Epithelial cell of prostate (primary cell): ENCODE results near the gene SLC47A2.
A peak's percentile ranks its signal among the peaks of the same experiment; 100 is the strongest.

Source experiments
- DNase-seq: peaks from one replicate; pipeline ENCODE4 v3.0.0-alpha.2; 2011; ENCODE audit warnings: low read depth, low spot score
- H3K27ac ChIP-seq: fragments of 450-650 bp; 2 replicates; pipeline ENCODE4 v1.5.1; 2017; ENCODE audit warnings: mild to moderate bottlenecking

The SLC47A2 gene

DNA sequence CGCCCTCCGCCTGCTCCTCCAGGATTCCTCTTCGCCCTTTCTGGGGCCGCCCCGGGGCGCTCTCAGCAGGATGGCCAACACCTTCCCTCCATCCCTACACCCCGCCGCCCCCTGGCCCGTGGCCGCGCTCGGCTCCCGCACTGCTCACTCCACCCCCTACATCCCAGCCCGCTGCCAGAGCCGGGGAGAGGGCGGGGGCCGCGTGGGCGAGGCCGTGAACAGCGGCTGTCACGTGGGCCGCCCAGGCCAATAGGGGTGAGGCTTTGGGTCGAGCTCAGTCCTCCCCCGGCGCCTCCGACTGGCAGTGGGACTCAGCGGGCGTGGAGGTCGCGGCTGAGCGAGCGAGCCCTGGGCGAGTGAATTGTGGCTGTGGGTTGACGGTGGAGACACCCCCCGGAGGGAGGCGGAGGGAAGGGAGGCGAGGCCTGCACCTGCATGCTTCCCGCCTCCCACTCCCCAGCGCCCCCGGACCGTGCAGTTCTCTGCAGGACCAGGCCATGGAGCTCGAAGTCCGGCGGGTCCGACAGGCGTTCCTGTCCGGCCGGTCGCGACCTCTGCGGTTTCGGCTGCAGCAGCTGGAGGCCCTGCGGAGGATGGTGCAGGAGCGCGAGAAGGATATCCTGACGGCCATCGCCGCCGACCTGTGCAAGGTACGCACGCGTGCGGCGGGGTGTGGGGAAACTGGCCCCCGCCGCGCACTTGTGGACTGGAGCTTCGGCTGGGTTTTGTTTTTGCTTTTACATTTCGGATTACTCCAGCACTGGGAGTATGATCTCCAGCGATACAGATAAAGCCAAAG lies 67.7 kb downstream of the SLC47A2 start, which contains the start of gene ALDH3A2:
Gene ALDH3A2 (plus strand): TSS at position 277 of the 799 bp plus-strand sequence. CDS start 221 bp downstream, at position 498.
- peak; percentile 52 for DNase-seq
- peak within 1 kb of the TSS; percentile 81 for H3K27ac ChIP-seq

- DNase-seq, result no peak
- H3K27ac ChIP-seq, result peak overlapping the region; percentile 81
Measured at GRCh38 chr17:19647697-19648474, 68.5 kb downstream of the SLC47A2 start.

- DNase-seq, result no peak
- peak overlapping the region; percentile 81 for H3K27ac ChIP-seq
Measured at GRCh38 chr17:19646788-19647696, 69.3 kb downstream of the SLC47A2 start.

DNA sequence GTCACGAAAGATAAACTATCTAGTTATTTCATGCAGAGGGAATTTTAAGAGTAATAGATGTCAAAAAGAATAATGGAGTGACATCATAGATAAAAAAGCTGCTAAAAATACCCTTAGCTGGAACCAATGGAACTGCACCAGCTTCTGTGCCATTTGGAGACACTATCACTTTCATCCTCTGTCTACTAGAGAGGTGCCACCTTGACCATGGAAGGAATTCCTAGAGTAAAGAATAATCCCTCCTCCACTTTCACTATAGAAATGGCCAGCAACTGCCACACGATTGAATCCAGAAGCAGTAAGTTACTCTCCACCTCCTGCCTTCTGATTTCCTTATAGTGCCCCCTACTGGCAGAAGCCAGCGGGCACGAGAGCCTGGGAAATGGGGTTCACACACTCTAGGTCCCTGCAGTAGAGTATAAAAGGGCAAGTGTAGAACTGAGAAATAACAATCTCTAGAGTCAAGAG lies 70.6 kb downstream of the SLC47A2 start:
- DNase-seq, result no peak
- no peak overlapping the region for H3K27ac ChIP-seq

- DNase-seq, result no peak
- no peak overlapping the region for H3K27ac ChIP-seq
Measured at GRCh38 chr17:19644493-19645210, 71.7 kb downstream of the SLC47A2 start.

DNA sequence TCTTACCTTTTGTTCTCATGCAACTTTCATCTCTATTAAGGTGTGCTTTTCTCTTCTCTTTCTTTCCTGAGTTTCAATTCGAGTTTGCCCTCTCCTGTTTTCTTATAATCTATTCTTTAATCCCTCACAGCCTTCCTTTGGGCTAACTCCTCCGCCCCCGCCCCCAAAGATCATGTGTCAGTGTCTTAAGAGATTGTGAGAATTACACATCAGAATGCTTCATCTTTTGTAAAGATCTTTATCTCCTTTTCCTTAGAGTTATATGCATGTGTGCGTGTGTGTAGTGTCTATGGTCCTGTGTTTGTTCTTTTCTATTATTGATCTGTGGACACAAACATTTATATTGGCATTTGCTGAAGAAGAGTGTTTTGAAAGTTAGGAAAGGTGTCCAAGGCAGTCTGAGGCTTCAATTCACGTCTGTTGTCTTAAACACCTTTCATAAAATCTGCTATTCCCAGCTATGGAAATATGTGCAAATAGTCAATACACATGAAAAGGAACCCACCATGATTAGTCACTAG lies 74.0 kb downstream of the SLC47A2 start:
- DNase-seq, result no peak

DNA sequence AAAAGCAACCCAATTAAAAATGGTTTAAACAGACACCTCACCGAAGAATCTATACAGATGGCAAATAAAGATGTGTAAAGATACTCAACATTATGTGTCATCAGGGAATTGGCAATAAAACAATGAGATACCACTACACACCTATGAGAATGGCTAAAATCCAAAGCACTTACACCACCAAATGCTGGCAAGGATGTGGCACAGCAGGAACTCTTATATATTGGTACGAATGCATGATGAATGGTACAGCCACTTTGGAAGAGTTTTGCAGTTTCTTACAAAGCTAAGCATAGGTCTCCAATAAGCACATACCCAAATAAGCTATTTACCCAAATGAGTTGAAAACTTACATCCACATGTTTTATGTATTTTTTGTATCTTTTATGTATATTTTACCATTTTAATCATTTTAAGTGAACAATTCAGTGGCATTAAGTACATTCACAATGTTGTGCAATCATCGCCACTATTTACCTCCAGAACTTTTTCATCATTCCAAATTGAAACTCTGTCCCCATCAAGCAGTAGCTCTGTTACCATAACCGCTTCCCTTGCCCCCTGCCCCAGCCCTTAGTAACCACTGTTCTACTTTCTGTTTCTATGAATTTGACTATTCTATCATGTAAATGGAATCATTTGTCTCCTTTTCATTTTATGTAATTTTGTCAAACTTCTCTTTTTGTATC lies 74.6 kb downstream of the SLC47A2 start:
- DNase-seq, result no peak
- no peak overlapping the region for H3K27ac ChIP-seq

More for the DNA sequence above, 74.0 kb downstream of the SLC47A2 start:
- H3K27ac ChIP-seq, result no peak overlapping the region

DNA sequence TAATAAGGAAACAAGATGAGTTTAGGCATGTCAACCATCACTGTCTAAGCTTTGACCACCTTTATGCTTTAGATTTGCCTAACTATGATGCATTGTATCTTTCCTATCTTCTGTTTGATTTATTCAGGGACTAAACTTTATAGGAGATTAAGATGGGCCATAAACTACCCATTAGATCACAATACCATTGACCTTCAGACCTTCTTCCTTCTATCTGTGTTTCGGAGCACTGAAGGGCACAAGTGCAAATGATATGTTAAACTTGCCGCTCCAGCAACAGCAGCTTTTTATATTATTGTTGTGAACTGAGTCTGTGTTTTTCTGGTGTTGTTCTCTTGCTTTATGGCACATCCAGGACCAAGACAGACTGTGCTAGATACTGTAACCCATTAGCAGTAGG lies 84.5 kb downstream of the SLC47A2 start:
- no peak overlapping the region for H3K27ac ChIP-seq
- DNase-seq, result no peak

- no peak for DNase-seq
- H3K27ac ChIP-seq, result no peak overlapping the region
Measured at GRCh38 chr17:19630661-19631060, 85.7 kb downstream of the SLC47A2 start.

DNA sequence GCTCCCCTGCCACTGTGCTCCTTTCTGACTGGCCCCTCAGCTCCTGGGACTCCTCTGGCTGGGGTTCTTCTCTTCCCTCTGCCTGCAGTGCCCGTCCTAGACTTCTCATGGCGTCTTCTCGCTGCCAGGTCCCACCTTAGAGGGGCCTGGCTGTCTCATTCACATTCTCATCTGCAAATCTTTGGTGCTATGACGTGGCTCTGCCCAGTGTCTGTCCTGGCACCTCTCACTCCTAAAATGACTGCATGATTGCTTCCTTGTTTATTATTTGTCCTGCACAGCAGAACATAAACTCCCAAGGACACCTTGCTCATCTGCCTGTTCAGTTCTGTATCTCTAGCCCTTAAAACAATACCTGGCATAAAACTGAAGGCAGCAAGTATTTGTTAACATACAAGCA lies 86.3 kb downstream of the SLC47A2 start:
- no peak overlapping the region for H3K27ac ChIP-seq
- no peak for DNase-seq

GRCh38 chr17:19629449-19629848 lies 86.9 kb downstream of the SLC47A2 start:
- no peak for DNase-seq
- H3K27ac ChIP-seq, result no peak overlapping the region
